HG02642 (cell line): ENCODE results near the gene MISP3.

Experiments
- ATAC-seq: cut with Tn5 transposase; IDR thresholded peaks from one replicate; pipeline ENCODE4 v1.9.1; 2021; ENCODE audit warnings: mild to moderate bottlenecking; ENCODE audit not compliant: unreplicated experiment, poor library complexity

The MISP3 gene

DNA sequence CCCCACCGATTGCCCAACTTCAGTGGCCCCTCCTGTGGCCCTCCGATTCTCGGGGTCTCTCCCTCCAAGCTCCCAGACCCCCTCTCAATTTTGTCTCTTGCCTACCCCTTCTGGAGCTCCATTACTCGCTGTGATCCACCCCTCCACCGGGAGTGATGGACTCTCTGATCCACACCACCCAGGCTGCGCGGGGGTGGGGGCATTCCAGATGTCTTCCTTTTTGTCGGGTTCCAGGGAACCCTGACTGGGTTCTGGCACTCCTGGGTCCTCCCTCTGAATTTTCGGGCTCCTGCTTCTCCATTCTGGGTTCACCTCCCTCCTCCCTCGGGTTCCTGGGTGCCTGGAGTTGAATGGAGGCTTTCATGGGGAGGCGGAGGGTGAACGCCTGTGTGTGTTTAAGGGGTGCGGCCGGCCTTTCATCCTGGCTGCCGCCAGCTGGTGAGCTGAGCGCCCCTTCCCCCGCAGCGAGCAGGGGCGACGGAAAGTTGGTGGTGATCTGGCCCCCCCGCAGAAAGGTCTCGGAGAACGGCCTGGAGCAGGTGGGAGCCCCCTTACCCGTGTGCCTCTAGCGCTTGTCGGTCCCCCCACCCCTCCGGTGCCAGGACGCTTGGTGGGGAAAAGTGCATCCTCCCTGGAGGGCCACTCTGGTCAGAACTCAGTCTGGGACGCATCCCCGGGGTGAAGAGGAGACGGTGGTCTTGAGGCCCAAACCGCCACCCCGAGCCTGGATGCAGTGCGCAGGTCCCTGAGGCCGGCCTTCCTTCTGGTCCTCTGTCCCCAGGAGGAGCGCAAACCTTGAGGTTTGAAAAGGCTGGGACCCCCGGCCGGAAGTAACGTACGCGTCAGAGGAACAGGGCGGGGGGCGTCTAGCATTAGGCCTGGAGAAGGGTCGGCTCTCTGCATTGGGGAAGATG is 1.6 kb downstream of the MISP3 start:
- no peak for ATAC-seq

DNA sequence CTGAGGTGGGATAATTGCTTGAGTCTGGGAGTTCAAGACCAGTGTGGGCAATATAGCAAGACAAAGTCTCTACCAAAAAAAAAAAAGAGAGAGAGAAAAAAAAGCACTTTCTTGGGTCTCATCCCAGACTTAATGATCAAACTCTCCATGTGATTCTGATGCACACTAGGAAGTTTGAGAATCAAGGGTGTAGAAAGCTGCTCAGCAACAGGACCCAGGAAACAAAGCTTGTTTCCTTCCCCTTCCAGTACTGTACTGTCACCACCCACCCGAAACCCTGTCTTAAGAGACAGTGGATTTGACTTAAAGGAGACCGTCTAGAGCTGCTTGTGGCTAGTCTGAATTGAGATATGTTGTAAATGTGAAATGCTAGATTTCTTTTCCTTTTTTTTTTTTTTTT is 5.8 kb downstream of the MISP3 start:
- no peak for ATAC-seq

DNA sequence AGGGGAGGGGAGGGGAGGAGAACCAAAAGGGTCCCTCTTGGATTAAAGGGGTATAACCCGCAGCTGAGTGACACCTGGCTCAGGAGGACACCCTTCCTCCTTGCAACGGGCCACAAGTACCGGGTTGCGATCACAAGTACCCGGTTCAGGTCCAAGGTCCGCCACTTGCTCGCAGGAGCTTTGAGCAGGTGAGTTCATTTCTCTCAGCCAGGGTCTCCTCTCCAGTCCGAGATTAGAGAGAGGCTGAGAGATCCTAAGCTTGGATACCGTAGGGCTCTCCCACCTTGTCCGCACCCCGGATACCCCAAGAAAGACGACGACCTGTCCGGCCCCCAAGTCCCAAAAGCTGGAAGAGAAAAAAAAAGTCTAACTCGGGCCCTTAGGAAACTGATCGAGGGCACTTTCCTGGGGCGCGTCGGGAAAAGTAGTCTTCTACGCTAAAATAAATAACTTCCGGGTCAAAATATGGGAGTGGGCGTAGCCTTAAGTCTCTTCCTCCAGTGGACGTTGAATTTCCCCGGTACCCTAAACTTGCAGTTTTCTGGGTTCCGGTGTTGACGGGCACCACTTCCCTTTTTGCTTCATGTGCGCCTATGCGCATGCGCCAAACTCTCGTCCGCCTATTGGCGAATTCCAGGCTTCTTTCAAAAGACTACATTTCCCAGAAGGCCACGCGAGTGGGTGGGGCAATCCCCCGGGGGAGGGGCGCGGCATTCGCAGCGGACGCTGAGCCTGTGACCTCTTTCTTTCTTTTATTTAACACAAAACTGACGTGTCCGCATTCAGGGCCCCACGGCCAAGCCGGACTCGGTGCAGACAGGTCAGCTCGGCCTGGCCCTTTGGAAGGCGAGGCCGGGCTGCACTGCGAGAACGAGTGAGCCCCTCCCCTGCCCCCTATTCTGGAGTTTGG is 8.6 kb downstream of the MISP3 start:
- ATAC-seq, result peak; percentile 90

DNA sequence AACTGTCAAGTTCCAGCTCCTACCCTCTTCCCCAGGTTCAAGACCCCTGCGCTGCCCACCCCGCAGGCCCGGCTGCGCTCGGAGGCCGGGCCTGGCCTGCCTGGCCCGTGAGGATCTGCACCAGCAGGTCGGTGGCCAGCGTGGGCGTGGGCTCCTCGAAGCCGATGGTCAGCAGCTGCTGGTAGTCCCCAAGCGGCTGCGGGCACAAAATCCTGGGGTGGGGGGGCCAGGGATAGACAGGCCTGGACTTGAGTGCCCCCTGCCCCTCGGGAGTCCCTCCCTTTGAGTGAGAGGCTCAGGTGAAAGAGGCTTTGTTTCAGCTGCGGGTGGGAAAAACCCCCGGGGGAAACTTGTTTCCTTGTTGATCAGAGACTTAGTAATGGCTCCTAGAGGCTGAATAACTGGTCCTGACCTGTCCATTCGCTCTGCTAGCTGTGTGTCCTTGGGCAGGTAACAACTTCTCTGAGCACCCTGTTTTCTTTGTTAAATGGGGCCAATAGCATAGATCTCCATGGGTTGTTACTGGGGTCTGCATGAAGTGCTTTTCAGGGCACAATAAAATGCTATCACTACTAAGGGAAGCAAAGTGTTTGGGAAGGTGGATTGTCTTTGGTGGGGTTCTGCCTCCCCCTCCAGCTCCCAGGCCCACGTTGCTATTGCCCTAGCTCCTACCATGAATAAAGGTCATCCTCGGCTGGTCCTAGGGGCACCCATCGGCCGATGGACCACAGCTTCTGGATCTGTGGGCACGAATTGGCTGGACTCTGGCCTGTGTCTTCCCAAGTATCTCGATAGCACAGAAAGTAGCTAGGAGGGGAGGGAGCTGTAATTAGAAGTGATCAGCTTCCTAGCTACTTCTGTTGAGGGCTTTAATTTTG is 9.4 kb downstream of the MISP3 start:
- ATAC-seq, result peak; percentile 18

DNA sequence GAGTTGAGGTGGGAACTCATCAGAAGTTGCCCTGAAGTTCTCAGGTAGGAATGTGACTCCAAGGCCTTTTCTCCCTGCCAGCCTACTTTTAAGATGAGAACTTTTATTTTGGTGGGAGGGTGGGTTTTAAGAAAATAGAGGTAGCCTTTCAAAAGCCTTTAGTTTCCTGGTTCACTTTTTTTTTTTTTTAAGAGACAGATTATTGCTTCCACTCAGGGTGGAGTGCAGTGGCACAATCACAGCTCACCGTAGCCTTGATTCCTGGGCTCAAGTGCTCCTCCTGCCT is 10.0 kb downstream of the MISP3 start:
- no peak for ATAC-seq

DNA sequence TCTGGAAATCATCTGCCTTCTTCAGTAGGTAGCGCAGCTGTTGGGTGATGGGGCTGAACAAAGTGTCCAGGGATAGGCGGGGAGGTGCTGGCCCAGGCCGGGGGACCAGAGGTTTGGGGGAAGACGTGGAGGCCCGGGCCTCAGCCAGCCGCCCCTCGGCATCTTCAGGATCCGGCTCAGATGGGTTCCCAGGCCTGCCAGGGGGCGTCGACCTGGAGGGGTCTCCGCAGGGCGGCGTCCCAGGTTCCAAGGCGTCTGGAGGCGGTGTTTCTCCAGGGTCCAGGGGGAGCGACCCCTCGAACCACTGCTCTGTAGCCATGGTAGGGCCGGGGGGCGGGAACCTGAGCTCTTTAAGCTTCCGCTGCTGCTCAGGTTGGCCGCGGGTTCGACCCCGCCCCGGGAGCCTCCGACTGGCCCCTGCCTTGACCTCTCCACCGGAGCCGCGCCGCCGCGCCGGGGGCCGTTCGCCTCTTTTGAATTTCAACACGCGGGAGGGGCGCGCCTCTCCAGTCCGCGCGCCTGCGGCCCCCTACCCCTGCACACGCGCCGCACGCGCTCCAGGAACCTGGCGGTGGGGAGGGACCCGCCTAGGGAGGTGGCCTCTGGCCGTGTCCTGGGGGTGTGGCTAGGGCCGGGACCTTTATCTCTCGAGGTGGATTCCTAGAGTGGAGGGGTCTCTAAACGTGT is 12.9 kb downstream of the MISP3 start, which contains the start of gene C19orf67:
TSS of gene C19orf67 (minus strand) at position 475 of the 687 bp plus-strand sequence. CDS start at position 319, 156 bp downstream.
- ATAC-seq, result no peak

DNA sequence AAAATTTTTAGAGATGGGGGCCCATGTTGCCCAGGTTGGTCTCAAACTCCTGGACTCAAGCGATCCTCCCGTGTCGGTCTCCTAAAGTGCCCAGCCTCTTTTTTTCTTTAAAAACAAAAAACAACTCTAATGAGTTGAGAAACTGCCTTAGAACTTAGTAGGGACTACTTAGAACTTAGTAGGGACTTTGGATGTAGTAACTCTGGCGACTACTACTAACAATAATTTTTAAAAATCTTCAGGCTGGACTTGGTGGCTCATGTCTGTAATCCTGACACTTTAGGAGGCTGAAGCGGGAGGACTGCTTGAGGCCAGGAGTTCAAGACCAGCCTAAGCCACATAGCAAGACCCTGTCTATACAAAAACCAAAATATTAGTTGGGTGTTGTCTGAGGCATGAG is 13.5 kb downstream of the MISP3 start:
- ATAC-seq, result no peak

DNA sequence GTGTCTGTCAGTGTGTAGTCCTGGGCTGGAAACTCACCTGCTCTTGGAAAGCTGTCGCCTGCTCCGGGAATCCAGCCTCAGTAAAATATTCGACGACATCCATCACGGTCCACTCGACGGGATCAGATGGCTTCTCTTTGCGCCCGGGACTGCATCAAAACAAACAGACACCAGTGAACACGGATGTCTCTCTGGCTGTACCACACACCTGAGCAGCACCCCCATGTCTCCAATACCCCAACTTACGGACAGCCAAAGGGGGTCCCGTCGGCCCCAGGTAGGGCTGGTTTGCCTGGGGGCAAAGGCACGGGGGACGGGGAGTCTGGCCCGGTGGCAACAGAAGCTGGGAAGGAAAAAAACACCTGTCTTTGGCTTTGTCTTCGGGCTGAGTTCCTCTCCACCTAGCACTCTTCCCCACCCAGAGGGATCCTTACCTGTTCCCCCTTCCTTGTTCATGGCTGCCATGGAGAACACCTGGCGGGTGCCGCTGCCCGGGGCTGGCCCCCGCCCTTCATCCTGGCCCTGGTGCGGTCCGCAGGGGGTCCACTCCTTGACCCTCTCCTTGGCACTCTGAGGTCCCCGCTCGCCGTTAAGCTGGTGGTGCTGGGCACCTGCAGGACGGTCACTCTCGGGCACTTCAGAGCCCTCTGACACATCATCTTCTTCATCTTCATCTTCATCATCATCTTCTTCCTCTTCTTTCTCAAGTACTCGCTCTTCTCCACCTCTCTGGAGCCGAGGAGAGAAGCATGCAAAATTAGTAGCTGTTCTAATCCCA is 16.2 kb downstream of the MISP3 start:
- no peak for ATAC-seq

DNA sequence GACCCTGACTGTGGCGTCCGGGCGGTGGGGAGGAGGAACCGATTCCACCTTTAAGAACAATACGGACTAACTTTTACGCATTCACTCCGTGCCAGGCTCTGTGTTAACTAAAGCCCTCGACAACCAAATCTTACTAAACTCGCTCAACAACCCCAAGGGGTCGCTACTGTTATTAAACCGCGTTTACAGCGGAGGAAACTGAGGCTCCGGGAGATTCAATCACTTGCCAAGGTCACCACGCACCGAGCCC is 16.8 kb downstream of the MISP3 start:
- ATAC-seq, result no peak

DNA sequence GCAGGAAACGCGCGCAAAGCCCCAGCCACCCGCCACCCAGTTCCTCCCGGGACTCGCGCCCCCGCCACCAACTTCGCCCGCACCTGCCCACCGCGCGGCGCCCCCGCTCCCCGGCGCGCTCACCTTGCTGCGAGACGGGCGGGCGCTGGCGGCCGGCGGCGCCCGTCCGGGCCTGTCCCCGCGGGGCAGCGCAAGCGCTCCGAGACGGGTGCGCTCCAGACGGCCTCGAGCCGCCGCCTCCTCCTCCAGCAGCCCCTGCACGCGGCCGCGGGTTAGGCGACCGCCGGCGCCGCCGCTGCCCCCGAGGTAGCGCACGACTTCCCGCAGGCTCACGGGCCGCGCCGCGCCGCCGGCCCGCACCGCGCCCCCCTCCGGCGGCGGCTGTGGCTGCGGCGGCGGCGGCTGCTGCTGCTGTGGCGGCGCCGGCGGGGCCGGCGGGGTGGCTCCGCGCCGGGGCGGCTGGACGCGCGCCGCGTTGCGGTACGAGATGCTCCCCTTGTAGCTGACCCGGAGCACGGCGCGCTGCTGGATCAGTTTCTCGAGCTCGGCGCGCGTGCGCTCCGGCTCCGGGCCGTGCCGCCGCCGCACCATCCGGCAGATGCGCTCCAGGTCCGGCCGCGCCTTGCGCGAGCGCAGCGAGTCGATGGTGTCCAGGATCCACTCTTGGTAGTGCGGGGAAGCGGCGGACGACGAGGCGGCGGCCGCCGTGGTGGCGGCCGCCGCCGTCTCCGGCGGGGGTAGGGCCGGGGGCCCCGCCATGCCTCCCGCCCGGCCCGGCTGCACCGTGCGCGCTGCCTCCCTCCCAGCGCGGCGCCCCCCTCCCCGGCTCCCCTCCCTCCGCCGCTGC is 17.3 kb downstream of the MISP3 start:
- peak; percentile 20 for ATAC-seq

DNA sequence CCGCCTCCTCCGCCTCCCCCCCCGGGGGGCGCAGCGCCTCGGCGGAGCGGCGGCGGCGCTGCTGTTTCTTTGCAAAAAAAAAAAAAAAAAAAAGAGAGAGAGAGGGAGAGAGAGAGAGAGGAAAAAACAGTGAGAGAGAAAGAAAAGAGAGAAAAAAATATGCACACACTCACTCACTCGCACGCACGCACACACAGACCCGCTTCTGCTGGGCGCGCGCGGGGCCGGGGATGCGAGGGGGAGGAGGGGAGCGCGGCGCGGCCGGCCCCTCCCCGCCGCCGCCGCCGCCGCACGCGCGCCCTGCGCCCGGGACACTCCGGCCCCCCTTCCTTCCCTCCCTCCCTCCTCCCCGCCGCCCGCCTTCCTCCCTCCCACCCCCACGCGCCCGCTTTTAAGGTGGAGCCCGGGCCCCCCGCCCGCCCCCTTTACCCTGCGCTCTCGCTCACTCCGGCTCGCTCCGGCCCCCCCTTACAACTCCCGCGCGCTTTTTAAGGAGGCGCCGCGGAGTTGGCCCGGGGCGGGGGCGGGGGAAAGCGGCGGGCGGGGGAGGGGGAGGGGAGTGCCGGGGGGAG is 18.0 kb downstream of the MISP3 start, which contains the start of gene SAMD1:
TSS of gene SAMD1 (minus strand) at position 243 of the 572 bp plus-strand sequence.
- ATAC-seq, result peak; percentile 49

DNA sequence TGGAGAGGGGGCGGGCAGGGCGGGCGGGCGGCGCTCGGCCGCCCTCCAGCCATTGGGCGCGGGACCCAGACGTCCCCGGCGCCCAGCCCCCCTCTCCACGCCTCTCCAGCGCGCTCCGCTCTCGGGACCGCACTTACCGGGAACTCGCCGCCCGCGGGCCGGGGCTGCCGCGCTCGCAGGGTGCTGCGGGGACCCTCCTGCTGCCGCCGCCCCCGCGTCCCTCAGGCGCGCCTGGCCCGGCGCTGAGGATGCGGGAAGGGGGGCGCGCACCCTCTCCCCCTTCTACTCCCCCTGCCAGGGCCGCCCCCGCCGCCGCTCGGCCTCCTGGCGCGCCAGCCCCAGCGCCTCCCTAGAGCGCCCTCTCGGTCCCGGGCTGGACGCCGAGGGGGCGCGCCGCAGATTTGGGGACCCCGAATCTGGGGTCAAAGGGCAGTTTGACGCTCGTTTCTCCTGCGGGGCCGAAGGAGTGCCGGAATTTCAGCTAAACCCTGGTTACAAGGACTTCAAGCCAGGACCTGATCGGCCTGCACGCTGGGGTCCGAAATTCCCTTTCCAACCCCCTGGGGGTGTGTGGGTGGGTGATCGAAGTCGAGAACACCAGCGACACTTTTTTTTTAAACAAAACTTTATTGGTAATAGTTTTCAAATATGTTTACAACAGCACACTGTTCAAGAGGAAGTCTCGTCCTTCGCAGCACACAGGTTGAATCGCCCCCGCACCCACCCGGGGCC is 18.7 kb downstream of the MISP3 start:
- peak; percentile 65 for ATAC-seq

DNA sequence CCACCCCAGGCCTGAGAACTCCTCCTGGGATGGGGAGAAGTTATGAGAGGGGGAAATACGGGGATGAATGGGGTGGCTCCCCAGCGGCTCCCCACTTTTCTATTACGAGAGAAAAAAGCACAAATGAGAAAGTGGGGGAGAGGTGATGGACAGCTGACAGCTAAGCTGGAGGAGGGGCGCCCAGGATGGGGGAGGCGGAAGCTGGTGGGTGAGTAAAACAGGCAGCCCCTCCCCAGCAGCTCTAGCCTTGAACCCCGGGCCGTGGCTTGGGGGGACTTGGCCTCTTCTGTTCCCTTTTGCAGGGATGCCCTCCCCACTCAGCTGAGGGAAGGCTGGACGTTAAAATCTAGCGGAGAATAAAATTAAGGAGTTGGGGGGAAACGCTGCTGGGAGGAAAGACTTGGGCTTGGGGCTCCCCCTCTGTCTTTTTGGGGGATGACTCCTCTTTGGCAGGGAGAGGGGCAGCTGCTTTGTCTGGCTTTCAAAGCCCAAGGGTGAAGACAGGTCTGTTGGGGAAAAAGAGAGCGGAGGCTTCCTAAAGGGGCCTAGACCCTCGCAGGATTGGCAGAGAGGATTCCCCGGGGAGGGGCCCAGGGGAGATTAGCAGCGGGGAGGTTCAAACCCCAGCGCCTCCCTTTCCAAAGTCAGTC is 19.4 kb downstream of the MISP3 start:
- peak; percentile 6 for ATAC-seq

DNA sequence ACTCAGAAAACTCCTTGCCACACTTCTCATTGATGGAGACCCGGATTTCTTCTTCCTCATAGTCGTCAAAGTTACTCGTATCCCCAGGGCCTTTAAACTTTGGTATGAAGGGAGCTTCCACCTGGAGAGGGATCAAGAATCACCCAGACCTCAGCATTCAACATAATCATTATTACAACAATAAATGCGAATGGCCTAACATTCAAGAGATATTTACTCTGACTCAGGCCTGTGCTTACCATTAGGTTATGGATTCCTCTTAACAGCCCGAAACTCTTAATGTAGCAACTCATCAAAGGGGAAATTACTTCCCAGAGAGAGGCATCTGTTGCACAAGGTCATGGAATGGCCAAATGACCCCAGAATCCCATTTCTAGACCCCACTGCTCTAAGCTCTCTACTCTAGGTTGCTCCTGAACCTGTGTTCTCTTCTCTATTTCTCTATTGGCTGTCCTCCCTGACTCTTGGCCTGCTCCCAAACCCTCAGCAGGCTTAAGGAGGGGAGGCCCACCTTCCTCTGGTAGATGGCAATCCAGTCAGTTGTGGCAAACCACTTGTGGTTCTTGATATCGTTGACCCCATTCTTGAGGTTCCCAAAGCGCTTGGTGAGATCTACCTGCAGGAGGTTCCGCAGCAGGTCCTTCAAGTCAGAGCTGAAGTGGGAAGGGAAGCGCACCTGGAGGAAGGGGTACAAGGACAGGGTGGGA is 20.7 kb downstream of the MISP3 start:
- no peak for ATAC-seq

DNA sequence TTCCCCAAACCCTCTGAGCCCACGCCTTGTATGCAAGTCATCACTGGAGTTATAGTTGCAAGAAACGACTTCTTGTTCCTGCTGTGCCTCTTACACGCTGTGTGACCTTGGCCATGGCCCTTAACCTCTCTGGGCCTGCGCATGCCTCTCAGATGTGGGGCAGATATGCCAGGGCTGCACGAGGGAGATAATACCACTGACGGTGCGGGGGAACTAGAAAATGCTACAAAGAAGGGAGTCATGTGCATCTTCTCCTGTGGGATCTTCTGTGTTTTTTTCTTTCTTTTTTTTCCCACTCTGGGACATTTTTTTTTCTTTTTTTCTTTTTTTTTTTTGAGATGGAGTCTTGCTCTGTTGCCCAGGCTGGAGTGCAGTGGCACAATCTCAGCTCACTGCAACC is 22.3 kb downstream of the MISP3 start:
- ATAC-seq, result no peak

DNA sequence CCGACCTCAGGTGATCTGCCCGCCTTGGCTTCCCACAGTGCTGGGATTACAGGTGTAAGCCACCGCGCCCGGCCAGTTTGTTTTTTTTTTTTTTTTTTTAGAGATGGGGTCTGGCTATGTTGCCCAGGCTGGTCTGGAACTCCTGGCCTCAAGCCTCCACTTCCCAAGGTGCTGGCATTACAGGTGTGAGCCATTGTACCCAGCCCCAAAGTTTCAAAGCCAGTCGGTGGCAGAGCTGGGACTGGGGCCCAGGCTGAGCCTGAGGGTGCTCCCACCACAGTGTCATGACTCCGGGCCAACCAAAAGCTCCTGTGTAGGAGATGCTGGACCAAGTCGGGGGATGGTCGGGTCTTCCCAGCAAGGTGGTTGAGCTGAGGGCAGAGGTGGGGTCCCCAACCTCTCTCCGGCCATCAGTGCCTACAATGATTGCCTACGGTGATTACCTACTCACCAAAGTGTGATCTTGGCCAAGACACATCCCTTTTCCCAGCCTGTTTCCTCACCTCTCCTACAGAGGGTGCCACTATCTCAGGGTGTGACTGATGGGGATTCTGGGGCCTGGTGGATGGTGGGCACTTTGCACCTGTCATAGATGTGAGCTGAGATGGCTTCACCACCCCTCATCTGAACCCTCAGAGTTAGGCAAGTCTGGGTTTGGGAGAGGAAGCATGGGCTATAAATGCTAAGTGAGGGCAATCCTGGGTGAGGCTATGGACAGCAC is 23.8 kb downstream of the MISP3 start:
- ATAC-seq, result no peak
